Posterior vena cava (tissue), 2 donors: ENCODE data around the gene ACSF2. TPM values are rescaled to one million over a fixed set of nuclear protein-coding genes. Genes with fewer than 3 reads are reported as not detected.

ENCODE experiments used
- DNase-seq: peaks from one replicate; pipeline ENCODE4 v3.0.0-alpha.2; 2020; ENCODE audit warnings: low spot score
- intact Hi-C, 2 donors: fragments of 100-400 bp; cut with DNase I; formaldehyde crosslinking; loops; one replicate each; pipeline versions ENCODE4 v1.14.1 to v1.14.2; 2022 to 2023
- total RNA-seq, 2 donors: library from RNA; stranded (reverse); fragmentation: NEBNext Ultra II Directional; extraction: Animal tissue kit (Norgen Biotek cat#: 25700); gene quantifications; one replicate each; pipeline ENCODE4 v1.2.1, GENCODE V29; 2021
- donor health status: DM: yes; HTN: yes; CAD: no.
- donor health status: DM: yes; HTN: yes; CAD: no.

ACSF2 gene
- total RNA-seq, 2 donors from 2014 or later: 13.9 to 14.9 TPM

GRCh38 chr17:50458701-50459676, 33.0 kb downstream of the ACSF2 start:
- intact Hi-C loops: no loop called here
- no peak for DNase-seq

GRCh38 chr17:50459756-50460155, 33.7 kb downstream of the ACSF2 start:
- intact Hi-C loops: no loop called here
- no peak for DNase-seq

GRCh38 chr17:50460831-50461526, 35.0 kb downstream of the ACSF2 start:
- no peak for DNase-seq
- intact Hi-C loops: no loop called here

- intact Hi-C loops: no loop called here
- DNase-seq: no peak
Measured at GRCh38 chr17:50461550-50462132, 35.6 kb downstream of the ACSF2 start.

GRCh38 chr17:50462446-50462845, 36.4 kb downstream of the ACSF2 start:
- intact Hi-C loops: no loop called here
- peak; percentile 29 for DNase-seq

GRCh38 chr17:50464121-50464520, 38.1 kb downstream of the ACSF2 start:
- intact Hi-C loops: no loop called here

GRCh38 chr17:50464736-50465135, 38.7 kb downstream of the ACSF2 start:
- peak; percentile 64 for DNase-seq
- intact Hi-C loops: no loop called here

More at GRCh38 chr17:50464121-50464520, 38.1 kb downstream of the ACSF2 start:
- DNase-seq: no peak

GRCh38 chr17:50465171-50465570, 39.2 kb downstream of the ACSF2 start:
- intact Hi-C loops: no loop called here
- DNase-seq: peak; percentile 58

- DNase-seq: peak; percentile 41
- intact Hi-C loops: no loop called here
Measured at GRCh38 chr17:50465635-50466034, 39.6 kb downstream of the ACSF2 start.

- DNase-seq: peak; percentile 54
- intact Hi-C loops: no loop called here
Measured at GRCh38 chr17:50466371-50467113, 40.5 kb downstream of the ACSF2 start.

- intact Hi-C loops: no loop called here
- peak; percentile 31 for DNase-seq
Measured at GRCh38 chr17:50467114-50467854, 41.3 kb downstream of the ACSF2 start.

GRCh38 chr17:50467855-50468303, 41.9 kb downstream of the ACSF2 start:
- intact Hi-C loops: no loop called here
- peak; percentile 79 for DNase-seq

- peak; percentile 81 for DNase-seq
- intact Hi-C loops: no loop called here
Measured at GRCh38 chr17:50468304-50469207, 42.5 kb downstream of the ACSF2 start, which contains the start of gene CHAD. Gene CHAD (minus strand): TSS chr17:50468880. CDS start chr17:50468813, 67 bp downstream.

GRCh38 chr17:50469208-50469605, 43.2 kb downstream of the ACSF2 start:
- peak; percentile 75 for DNase-seq
- intact Hi-C loops: no loop called here

- peak; percentile 78 for DNase-seq
- intact Hi-C loops: no loop called here
Measured at GRCh38 chr17:50469671-50470305, 43.8 kb downstream of the ACSF2 start.

- intact Hi-C loops: no loop called here
- peak; percentile 45 for DNase-seq
Measured at GRCh38 chr17:50470426-50470825, 44.4 kb downstream of the ACSF2 start.
